NK-92 treated with Interleukin-12 subunit alpha and Interleukin-12 subunit beta, amount 100 ng/mL, for 24 hours (cell line): ENCODE data around the gene BACE1.
A peak's percentile ranks its signal among the peaks of the same experiment; 100 is the strongest.
"Not testable (repeated sequence)": the region's sequence is repeated elsewhere in the genome, so short reads cannot be mapped to it uniquely, and the experiment has no call there.

Source experiments
- DNase-seq: peaks from one replicate; lab custom pipeline; 2025; lab: John Stamatoyannopoulos, UW

Gene BACE1

GRCh38 chr11:117316197-117316961, at the start of gene BACE1:
Gene BACE1 (minus strand): TSS chr11:117316256. CDS start chr11:117315795, 461 bp downstream.
- no peak for DNase-seq

- DNase-seq: no peak
Observed at GRCh38 chr11:117361432-117361831, 45.4 kb upstream of the BACE1 start.

- DNase-seq: no peak
Observed at GRCh38 chr11:117356126-117356890, 40.3 kb upstream of the BACE1 start.

GRCh38 chr11:117354550-117354949, 38.5 kb upstream of the BACE1 start:
- no peak for DNase-seq

GRCh38 chr11:117345039-117345438, 29.0 kb upstream of the BACE1 start:
- DNase-seq: no peak

- no peak for DNase-seq
Observed at GRCh38 chr11:117337076-117337475, 21.0 kb upstream of the BACE1 start.

- no peak for DNase-seq
Observed at GRCh38 chr11:117335399-117335798, 19.3 kb upstream of the BACE1 start.

- no peak for DNase-seq
Observed at GRCh38 chr11:117334896-117335295, 18.8 kb upstream of the BACE1 start.

GRCh38 chr11:117333917-117334316, 17.9 kb upstream of the BACE1 start:
- no peak for DNase-seq

- DNase-seq: no peak
Observed at GRCh38 chr11:117332843-117333242, 16.8 kb upstream of the BACE1 start.

GRCh38 chr11:117328375-117329010, 12.4 kb upstream of the BACE1 start:
- no peak for DNase-seq

- DNase-seq: peak; percentile 94
Observed at GRCh38 chr11:117327567-117328374, 11.7 kb upstream of the BACE1 start, which contains the start of gene CEP164. Gene CEP164 (plus strand): TSS chr11:117327854. CDS start chr11:117338587, 10,733 bp downstream.

- DNase-seq: not testable (repeated sequence)
Observed at GRCh38 chr11:117327255-117327566, 11.2 kb upstream of the BACE1 start.

- DNase-seq: no peak
Observed at GRCh38 chr11:117319214-117319840, 3.3 kb upstream of the BACE1 start.

GRCh38 chr11:117318738-117319137, 2.7 kb upstream of the BACE1 start:
- DNase-seq: no peak

GRCh38 chr11:117315285-117316196, 515 bp downstream of the BACE1 start:
- DNase-seq: no peak

GRCh38 chr11:117314840-117315239, 1.2 kb downstream of the BACE1 start:
- no peak for DNase-seq

GRCh38 chr11:117313828-117314768, 2.0 kb downstream of the BACE1 start:
- DNase-seq: no peak

- no peak for DNase-seq
Observed at GRCh38 chr11:117313091-117313490, 3.0 kb downstream of the BACE1 start.
